Inflammatory macrophage (primary cell): Measurements from ENCODE around the gene RAB26.
A peak's percentile ranks its signal among the peaks of the same experiment; 100 is the strongest.
"Not testable (repeated sequence)": the region's sequence is repeated elsewhere in the genome, so short reads cannot be mapped to it uniquely, and the experiment has no call there.

Source experiments
- DNase-seq, 2 donors: peaks; one replicate each; pipeline ENCODE4 v3.0.0-alpha.2; 2020 to 2022

Gene RAB26

DNA sequence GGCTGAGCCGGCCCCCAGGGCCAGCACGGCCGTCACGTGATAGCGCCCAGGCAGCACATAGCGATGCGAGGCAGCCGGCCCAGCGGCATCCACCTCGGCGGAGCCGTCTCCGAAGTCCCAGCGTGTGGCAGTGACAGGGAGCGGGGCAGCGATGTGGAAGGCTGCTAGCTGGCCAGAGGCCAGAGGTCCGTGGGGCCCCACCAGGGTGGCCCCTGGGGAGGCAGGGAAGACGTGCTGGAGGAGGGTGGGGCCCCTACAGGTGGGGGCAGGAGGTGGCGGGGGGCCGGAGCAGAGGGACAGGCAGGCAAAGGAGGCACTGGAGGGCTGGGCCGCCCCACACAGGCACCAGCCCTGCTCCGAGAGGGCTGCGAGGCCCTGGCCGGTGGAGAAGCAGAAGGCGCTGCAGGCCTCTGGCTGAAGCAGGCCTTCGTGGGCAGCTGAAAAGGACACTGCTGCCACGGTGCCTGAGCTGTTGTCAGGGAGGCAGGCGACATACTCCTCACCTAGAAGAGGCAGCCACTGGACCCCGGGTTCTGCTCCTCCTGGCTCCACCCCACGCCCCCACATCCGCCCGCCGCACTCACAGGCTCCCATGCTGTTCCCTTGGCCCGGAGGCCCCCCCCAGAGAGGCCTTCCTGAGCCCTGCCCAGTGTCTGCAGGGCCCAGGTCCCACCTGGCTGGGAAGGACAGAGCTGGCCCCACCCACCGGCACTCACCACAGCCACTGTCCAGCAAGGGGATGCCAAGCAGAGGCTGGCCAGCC is 30.3 kb upstream of the RAB26 start:
- not testable (repeated sequence) for DNase-seq

DNA sequence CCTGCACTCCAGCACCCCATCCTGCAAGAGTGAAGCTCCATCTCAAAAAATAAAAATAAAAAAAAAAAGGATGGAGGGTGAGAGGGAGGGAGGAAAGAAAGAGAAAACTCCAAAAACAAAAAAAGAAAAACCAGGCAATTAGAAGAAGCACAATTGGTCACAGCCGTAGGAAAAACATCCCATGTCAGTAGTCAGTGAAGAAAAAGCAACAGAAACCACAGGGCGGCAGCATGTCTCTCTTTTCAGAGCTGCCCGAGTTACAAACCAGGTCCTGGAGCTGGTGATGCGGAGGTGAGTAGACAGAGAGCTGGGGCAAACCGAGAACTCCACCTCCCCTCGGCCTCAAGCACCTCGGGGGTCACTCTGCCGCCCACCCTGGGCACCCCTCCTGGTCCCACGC is 27.1 kb upstream of the RAB26 start:
- DNase-seq = peak; percentile 13 to 35

DNA sequence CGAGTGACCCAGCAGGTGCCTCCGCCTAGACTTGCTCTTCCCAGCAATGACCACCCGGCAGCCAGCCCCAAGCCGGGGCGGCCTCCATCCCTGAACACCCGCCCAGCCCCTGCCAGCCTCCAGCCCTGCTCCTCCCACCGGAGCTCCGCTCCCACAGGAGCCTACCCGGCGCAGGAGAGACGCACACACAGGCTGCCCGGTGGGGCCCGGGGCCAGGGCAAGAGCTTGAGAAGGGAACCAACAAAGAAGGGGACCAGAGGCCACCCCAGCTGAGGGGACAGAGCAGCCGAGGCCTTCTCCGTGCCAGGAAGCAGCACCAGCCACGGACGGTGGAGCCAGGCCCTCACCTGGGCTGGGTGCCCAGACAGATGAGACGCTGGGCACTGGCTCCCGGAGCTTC is 26.6 kb upstream of the RAB26 start:
- no peak for DNase-seq

DNA sequence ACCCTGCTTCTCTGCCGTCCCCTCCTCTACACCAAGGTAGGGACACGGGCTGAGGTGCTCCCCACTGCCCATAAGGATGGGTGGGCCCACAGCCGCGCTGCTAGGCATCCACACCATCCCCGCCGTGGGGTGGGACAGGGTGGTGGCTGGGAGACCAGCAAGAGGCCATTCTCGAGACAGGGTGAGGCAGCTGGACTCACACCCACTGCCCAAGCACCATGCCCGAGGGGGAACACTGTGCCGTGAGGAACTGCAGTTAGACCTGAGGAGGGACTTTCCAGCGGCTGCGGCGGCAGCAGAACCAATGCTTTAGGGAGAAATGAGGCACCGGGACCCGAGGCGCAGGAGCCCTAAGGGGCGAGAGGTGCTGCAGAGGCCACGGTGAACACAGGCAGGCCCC is 26.0 kb upstream of the RAB26 start:
- no peak for DNase-seq

DNA sequence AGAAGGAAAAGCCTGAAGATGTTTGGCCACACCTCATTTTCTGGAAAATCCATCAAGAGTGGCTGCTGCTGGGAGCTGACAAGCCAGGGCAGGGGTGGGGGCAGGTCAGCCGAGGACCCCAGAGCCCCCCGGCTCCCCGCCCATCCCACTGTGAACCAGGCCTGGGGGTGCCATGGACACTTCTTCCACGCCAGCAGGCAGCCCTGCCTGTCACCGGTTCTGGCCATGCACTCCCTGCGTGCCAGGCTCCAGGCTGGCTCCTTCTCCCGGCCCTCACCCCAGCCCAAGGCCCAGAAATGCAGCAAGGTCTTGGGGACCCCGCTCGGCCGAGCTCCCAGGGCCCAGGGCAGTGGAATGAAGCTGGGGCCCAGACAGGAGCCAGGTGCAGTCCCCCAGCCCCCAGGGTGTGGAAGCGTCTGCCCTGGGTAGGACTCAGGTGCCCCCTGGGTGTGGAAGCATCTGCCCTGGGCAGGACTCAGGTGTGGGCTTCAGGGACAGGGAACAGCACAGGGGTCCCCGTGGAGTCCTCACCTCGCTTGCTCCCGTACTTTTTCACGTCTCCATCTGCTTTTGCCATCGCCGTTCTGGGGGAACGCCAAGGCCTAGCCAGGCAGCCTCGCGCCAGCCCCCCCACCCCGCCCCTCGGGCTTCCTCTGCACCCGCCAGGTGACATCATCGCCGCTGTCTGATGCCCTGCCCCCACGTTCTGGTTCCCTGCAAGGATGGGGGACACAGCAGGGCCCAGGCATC is 25.3 kb upstream of the RAB26 start:
- not testable (repeated sequence) for DNase-seq

DNA sequence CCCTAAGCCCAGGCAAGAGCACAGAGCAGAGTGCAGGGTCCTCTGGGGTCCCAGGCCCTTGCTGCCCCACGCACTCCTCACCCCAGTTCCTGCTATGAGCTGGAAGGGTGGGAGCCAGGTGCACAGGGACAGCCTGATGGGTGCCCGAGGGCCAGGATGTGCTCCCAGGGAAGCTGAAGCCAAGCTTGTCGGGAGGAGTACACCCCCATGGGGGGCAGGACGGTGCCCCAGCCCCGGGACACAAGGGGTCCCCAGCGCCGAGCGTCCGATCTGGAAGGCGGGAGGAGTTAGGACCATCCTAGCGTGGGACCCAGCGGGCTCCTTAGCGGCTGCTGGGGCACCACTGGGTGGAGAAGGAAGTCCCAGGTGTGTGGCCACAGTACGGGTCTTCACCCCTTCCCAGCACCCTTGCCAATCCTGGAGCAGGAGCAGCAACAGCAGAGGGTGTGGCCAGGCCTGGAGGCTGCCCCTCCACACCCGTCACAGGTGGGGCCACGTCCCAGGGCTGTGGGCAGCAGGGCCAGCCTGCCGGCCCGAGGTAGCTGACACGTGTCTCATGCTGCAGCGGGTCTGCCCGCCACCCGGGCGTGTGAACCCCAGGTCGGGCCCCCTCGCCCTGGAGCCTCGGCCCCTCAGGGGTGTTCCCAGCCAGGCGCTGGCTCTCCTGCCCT is 24.6 kb upstream of the RAB26 start:
- not testable (repeated sequence) for DNase-seq

DNA sequence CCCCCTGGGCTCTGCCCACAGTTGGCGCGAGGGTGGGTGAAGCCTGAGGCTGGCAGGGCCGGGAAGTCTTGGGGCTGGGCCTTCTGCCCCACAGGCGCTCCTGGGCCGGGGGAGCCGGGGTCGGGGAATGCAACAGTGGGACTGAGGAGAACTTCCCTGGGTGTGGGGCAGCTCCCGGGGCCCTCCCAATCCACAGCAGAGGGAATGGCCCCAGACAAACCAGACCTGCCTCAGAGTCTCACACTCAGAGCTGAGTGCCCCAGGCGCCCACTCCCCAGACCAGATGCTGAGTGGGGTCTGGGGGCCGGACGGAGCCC is 24.1 kb upstream of the RAB26 start:
- not testable (repeated sequence) for DNase-seq

DNA sequence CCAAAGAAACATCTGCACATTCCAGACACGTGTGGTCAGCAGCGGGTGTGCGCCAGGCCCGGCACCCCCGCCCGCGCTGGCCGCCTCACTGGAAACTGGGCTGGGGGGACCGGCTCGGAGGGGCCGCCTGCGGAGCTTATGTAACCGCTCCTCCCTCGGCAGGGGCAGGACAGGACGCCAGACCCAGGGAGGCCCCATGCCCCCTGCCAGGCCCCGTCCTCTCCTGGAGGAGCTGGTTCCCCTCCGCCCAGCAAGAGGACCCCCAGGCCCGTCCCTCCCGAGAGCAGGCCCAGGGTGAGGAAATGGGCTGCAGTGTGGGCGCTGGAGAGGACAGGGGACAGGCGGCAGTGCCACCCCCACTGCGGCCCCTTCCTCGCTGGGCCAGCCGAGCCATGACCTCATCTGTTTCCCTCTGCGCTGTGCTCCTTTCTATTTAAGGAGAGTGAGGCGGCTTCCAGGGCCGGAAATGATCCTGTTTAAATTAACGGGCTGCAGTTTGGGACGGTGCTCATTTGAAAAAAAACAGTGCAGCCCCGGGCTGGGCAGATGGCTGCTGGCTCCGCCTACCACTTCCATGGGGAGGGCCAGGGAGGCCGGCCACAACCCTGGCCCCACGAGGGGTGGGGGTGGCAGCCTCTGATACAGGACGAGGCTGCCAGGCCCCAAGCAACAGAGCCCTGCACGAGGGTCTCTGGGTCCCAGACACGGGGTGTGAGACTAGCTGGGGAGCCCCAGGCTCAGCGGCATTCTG is 23.6 kb upstream of the RAB26 start:
- peak; percentile 11 to 50 for DNase-seq

DNA sequence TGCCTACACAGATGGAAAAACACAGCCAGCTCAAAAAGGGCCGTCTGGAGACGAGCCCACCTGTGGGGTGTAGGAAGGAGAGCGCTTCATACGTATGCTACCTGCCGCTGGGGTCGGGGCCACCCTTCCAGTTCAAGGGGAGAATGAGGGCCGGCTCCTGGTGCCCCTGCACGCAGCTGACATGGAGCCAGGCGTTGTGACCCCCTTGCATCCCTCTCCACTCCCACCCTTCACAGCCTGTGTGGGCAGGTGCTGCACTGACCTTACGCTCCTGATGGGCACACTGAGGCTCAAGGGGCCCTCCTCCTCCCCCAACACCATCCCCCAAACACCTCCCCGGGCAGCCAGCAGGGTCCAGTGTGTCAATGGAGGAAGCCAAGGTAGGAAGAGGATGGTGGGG is 22.8 kb upstream of the RAB26 start:
- DNase-seq = not testable (repeated sequence)

DNA sequence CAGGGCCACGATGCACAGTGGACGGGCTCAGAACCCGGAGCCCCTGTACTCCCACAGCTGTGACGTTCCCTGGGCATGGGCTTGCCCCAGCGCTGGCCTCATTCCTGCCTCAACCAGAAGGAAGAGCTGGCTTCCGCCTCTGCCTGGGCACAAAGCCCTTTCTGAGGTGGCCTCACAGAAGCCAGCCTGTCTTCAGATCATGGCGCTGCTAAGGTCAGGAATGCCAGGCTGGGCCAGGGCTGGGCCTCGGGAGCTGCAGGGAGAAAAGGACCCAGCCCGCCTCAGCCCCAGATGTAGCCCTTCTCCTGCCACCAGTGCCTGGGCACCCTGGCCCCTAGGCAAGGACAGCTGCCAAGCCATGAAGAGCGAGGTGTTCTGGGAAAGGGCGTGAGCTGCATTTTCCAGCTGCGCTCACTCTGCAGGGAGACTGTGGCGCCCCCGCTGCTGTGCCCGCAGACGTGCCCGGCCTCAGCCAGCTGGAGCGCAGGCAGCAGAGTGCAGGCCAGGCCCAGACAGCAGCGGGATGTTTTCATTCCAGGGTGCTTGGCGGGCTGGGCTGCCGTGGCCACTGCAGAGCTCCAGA is 22.2 kb upstream of the RAB26 start:
- not testable (repeated sequence) for DNase-seq

DNA sequence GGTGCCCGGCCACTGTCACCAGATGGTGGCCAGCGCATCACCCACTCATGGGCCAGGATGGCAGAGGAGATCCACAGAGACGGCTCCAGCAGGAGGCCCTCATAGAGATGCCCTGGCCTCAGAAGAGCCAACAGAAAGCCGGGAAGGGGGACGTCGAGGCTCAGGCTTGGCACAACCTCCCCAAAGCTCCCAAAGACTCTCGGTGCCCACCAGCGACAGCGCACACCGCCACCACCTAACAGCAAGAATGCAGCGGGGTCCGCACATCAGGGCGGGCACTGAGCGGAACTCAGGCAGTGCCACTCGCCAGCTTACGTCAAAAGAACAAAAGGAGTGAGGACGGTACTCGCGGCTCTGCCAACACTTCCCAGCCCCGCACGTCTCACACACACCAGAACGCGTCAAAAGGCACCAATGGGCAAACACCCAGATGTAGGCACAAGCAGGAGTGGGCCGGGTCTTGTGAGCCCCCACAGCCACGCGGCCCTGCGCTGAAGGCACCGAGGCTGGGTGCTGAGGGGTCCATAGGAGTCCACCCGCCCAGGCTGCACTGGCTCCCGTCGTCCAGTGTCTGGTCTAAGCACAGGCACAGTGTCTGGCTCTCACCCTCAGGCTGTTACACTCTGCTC is 21.4 kb upstream of the RAB26 start:
- not testable (repeated sequence) for DNase-seq

DNA sequence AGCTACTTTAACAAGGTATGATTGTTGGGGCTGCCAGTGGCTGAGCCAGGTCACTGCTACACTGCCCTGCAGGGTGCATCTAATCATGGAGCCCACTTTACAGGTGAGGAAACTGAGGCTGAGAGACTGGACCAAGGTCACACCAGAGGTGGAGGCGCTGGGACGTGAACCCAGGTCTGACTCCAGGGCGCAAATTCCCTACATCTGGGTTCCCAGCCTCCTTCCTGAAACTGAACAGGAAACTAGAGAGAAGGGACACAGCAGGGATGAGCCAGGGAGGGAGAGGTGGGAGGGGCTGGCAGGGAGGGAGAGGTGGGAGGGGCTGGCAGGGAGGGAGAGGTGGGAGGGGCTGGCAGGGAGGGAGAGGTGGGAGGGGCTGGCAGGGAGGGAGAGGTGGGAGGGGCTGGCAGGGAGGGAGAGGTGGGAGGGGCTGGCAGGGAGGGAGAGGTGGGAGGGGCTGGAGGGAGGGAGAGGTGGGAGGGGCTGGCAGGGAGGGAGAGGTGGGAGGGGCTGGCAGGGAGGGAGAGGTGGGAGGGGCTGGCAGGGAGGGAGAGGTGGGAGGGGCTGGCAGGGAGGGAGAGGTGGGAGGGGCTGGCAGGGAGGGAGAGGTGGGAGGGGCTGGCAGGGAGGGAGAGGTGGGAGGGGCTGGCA is 20.7 kb upstream of the RAB26 start:
- not testable (repeated sequence) for DNase-seq

DNA sequence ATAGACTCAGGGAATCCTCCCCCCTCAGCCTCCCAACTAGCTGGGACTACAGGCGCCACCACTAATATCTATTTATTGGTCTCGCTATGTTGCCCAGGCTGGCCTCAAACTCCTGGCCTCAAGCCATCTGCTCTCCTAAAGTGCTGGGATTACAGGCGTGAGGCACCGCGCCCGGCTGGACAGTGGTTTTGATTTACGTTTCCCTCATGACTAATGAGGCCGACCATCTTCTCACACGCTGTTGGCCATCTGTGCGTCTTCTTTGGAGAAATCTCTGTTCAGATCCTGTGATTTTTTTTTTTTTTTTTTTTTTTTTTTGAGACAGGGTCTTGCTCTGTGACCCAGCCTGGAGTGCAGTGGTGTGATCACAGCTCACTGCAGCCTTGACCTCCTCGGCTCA is 19.2 kb upstream of the RAB26 start:
- not testable (repeated sequence) for DNase-seq

DNA sequence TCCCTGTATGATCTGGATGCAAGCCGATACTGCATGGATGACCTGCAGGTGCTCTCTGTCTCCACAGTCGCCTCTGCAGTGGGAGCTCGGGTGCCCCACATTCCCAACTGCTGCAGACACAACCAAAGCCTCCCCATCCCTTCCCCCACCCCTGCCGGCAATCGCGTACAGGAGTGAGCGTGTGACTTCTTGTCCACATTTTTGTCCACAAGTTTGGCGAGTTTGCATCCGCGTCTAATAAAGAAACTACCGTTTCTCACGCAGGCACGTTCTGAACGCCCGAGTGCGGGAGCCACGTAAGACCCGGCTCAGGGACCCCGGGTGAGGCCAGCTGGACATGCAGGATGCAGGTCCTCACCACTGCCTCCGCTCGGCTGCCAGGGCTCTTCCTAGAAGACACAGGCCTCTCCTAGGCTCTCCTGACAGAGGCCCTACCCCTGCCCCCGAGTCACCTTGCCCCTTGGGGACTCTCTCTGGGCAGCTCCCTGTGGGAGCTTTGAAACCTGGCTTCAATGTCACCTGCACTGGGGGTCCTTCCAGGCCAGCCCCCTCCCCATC is 18.5 kb upstream of the RAB26 start:
- not testable (repeated sequence) for DNase-seq

DNA sequence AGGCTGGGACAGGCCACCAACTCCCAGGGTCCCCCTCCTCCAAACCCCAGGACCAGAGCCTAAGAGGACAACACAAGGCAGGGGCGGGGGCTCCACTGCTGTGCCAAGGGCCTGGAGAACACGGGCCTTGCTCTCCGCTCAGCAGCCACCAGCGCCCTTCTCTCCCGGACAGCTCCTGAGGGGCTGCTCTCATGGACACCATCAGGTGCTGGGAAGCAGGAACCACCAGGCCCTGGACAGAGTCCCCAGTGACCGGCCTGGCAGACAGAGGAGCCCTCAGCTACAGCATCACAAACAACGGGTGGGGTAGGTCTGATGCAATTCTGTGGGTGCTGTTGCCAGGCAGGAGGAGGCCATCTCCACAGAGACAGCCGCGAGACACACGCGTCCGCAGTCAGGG is 14.6 kb upstream of the RAB26 start:
- DNase-seq = not testable (repeated sequence)

DNA sequence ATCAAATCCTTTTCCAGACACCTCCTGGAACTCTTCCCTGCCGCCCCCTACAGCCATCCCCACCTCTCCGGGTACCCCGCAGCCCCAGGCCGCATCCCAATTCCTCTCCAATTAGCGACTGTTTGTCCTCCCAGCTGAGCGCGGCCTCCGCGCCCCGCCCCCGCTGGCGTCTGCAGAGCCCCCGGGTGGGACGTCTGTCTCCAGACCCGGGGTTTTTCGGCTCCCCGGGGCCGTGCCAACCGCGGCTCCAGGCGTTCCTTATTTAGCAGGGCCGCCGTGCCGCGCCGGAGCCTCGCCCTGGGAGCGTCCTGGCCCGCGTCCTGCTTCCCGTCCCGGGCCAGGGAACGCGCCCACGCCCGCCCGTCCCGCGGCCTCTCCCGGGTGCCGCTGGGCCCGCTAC is 13.4 kb upstream of the RAB26 start:
- not testable (repeated sequence) for DNase-seq

DNA sequence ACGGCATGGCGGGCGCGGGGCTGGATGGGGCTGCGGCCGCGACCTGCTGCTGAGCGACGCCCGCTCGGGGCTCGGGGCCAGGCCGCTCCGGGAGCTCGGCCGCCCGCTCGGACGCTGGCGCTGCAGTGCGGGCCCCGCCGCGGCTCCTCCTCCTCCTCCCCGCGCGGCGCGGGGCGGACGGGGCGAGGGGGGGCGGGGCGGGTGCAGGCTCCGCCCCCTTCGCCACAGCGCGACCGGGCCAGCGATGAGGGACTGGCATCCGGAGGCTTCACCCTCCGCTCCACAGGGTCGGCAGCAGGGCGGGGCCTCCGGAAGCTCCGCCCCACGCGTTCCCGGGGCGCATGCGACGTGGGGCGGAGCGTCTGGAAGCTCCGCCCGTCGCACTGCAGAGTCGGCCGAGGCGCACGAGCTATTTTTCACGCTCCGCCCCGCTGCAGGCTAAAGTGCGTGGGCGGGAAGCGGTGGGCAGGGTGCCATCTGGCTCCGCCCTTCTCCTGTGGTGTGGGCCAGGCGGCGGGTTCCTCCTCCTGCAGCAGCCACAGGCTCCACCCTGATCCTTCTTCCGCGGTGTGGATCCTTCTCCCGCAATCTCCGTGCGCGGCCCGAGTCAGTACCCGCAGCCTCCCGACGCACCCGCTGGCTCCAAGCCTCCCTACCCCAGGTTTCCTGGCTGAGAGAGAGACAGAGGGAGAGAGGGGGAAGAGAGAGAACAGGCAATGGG is 12.5 kb upstream of the RAB26 start, which contains the start of gene PKD1:
Gene PKD1 (minus strand): TSS at position 129 of the 721 bp plus-strand sequence. CDS start 209 bp downstream, outside the sequence.
- DNase-seq = peak; percentile 94

DNA sequence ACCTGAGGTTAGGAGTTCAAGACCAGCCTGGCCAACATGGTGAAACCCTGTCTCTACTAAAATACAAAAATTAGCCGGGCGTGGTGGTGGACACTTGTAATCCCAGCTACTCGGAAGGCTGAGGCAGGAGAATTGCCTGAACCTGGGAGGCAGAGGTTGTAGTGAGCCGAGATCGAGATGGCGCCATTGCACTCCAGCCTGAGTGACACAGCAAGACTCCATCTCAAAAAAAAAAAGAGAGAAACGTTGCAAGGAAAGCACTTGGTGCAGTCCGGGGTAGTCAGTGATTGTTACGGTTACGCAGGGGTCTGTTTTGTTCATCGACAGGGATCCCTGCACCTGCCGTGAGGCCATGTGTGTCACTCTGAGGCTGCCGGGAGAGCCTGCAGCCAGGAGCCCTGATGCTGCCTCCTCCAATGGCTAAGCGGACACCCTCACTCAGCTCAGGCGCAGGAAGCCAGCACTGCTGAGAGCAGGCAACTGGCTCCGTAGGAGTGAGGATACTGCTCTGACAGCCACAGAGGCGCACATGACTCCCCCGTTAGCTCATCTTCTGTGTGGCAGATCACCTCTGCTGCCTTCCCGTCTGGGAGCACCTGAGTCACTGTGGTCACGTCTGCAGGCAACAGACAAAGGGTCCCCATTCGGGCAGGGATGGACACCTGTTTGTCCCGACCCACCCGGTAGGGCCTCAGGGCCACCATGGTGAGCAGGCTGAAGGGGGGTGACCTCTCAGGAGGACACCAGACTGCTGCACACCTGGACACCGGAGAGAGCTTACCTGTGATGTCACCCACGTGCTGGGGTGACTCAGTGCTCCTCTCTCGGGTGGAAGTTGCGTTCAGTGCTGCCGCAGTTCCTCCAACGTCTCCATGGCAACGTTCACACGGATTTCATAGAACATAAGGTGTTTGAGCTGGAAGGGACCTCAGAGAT is 5.2 kb upstream of the RAB26 start:
- DNase-seq = no peak

DNA sequence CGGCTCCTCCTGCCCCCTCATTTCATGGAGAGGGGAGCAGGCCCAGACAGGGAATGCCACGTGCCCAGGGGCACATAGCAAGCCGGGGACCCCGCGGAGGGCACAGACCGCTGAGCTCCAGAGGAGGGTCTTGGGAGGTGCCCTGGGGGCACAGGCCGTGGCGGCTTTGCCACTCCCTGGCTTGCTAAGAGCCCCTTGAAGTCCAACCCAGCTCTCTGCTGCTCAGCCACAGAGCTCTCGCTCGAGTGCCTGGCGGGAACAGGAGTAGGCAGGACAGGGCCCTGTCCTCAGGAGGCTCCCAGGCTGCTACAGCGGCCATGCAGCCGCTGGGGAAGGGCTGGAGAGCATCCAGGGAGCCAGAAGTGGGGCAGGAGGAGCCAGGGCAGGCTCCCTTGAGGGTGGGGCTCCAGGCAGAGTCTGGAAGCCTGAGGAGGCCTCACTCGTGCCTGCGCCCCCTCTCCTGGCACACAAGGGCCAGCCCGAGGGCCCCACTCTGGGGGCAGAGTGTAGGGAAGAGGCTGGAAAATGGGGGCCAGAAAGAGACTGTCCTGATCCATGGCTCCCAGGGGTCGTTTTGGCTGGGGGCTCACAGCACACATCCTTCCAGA is 4.4 kb upstream of the RAB26 start:
- DNase-seq = no peak
